NCI-H2227 treated with DMSO at 0.1 percent for 48 hours (cell line): ENCODE measurements around the gene RTN1.
"Not testable (repeated sequence)": the region's sequence is repeated elsewhere in the genome, so short reads cannot be mapped to it uniquely, and the experiment has no call there.

Experiments used
- DNase-seq: peaks from one replicate; lab custom pipeline; 2025; lab: John Stamatoyannopoulos, UW

RTN1 gene

DNA sequence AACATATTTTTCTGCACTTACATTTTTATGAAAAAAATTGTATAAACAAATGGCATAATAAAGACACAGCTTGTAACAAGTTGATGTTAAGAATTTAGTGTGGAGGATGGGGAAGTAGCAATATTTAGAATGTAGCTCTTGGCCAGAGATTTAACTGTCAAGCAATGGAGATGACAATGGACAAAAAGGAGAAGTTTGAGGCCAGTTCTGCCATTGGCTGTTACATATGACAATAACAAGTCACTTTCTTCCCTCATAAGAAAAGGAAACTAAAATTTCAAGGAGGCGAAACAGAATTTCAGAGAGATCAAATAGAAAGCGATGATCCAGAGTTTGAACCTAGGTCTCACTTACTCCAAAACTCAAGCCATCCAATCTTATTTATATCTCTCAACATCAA is 171.1 kb downstream of the RTN1 start:
- DNase-seq: no peak

DNA sequence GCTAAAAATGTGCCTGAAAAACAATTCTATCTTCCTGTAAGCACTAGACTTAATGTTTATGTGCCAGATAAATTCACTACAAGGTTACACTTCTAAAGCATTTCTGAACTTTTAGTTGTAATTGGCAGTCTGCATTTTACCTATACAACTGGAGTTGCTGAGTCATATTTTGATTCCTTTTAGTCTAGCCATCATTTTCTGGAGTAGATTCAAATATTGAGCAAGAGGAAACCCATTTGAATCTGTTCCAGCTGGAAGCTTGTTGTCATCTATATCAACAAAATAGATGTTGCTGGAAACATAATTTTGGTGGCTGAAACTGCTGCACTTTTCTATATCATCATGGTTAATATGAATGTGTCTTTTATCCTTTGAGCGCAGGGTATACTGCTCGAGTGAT is 171.8 kb downstream of the RTN1 start:
- DNase-seq: no peak

GRCh38 chr14:59695198-59695597 is 175.4 kb downstream of the RTN1 start:
- DNase-seq: no peak

GRCh38 chr14:59691266-59691665 is 179.3 kb downstream of the RTN1 start:
- DNase-seq: no peak

- no peak for DNase-seq
Observed at GRCh38 chr14:59690426-59690825, 180.2 kb downstream of the RTN1 start.

- peak; percentile 17 for DNase-seq
Observed at GRCh38 chr14:59688224-59689170, 182.1 kb downstream of the RTN1 start.

DNA sequence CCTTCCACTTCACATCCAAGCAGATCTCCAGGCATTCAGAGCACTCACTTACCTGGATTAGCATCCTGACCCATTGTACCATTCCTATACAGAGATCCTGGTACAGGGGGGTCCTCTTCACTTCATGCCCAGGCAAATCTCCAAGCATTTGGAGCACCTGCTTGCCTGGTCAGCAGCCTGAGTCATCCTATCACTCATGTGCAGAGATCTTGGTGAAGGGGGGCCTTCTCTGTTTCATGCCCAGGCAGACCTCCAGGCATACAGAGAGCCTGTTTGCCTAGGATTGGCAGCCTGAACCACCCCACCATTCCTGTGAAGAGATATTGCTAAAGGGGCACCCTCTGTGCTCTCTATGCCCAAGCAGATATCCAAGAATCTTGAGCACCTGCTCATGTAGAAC is 182.9 kb downstream of the RTN1 start:
- no peak for DNase-seq

DNA sequence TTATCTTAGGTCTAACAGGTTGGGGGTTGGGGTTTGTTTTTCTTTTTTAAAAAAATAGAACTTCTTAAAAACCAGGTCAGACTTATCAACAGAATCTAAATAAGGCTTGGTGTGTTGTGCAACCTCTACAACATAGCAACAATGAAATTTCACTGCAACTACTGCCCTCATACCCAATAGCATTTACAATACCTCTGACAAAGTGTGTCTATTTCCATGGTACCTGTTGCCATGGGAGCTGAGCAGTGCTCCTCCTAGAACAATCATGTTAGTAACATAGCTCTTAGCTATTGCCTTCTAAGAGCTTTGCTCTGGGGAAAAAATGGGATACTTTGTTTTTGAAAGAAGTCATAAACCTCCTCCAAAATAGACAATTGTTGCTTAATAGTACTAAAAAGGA is 190.7 kb downstream of the RTN1 start:
- DNase-seq: peak; percentile 16

GRCh38 chr14:59678352-59678751 is 192.2 kb downstream of the RTN1 start:
- DNase-seq: no peak

DNA sequence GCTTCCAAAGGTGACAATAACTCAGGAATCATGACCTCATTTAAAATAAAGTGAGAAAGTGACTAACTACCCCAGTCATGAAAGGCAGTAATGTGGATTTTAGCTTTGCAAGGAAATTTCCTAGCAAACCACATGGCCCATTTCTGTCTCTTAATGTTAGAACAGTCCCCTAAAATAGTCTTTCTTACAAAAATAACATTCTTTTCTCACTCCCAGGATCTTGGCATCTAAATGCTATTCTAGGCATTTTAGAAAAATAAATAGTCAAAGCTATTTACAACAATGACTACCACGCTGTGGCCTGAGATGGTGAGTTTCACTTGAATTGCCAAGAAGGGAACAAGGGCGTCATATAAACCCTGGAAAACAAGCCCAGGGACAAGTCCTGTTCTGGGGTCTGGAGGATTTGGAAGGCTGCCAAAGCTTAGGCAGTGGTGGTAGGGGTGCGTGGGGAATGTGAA is 192.8 kb downstream of the RTN1 start:
- DNase-seq: no peak

DNA sequence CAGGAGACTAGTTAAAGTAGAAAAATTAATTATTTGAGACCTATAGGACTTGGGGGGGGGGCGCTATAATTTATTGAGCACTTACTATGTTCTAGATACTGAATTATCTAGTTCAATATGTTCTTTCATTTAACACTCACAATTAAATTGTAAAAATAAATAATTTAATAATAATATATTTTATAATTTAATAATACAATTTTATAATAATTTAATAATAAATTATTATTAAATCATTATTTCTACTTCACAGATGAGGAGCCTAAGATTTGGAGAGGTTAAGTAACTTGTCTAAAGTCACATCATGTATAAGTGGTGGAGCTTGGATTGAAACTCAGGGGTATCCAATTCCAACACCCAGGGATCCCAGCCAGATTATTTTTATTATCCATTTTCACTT is 195.2 kb downstream of the RTN1 start:
- DNase-seq: no peak

DNA sequence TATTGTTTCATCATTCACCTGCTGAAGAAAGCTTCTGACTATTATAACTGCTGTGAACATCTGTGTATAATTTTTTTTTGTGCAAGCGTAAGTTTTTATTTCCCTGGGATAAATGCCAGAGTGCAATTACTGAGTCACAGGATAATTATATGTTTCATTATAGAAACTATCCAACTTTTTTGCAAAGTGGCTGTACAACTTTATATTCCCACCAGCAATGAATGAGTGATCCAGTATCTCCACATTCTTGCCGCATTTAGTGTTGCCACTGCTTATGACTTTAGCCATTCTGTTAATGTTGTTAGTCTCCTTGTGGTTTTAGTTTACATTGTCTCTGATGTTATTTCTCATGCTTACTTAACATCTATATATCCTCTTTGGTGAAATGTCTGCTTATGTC is 205.8 kb downstream of the RTN1 start:
- DNase-seq: peak; percentile 2

DNA sequence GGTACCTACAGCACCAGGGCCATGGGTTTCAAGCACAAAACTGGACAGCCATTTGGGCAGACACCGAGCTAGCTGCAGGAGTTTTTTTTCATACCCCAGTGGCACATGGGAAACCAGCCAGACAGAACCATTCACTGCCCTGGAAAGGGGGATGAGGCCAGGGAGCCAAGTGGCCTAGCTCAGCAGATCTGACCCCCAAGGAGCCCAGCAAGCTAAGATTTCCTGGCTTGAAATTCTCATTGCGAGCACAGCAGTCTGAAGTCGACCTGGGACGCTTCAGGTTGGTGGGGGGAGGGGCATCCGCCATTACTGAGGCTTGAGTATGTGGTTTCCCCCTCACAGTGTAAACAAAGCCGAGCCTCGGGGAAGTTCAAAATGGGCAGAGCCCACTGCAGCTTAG is 212.8 kb downstream of the RTN1 start:
- no peak for DNase-seq

GRCh38 chr14:59656473-59656872 is 214.1 kb downstream of the RTN1 start:
- no peak for DNase-seq

DNA sequence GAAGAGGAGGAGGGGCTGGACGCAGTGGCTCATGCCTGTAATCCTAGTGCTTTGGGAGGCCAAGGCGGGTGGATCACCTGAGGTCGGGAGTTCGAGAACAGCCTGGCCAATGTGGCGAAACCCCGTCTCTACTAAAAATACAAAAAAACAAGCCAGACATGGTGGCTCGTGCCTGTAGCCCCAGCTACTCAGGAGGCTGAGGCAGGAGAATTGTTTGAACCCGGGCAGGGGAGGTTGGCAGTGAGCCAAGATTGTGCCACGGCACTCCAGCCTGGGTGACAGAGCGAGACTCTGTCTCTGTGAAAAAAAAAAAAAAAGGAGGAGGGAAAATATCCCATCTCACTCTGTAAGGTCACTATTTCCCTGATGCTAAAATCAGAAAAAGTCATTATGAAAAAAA is 216.4 kb downstream of the RTN1 start:
- DNase-seq: not testable (repeated sequence)

DNA sequence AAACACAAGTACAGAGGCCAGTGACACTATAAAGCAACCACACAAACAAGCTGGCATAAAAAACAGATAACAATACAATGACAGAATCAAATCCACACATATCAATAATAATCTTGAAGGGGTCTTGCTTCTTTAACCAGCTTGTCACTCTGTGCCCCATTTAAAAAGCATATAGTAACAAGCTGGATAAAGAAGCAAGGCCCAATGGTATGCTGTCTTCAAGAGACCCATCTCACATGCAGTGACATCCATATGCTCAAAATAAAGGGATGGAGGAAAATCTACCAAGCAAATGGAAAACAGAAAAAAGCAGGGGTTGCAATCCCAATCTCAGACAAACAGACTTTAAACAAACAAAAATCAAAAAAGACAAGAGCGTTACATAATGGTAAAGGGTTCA is 223.7 kb downstream of the RTN1 start:
- not testable (repeated sequence) for DNase-seq

- no peak for DNase-seq
Observed at GRCh38 chr14:59638885-59639284, 231.7 kb downstream of the RTN1 start.

DNA sequence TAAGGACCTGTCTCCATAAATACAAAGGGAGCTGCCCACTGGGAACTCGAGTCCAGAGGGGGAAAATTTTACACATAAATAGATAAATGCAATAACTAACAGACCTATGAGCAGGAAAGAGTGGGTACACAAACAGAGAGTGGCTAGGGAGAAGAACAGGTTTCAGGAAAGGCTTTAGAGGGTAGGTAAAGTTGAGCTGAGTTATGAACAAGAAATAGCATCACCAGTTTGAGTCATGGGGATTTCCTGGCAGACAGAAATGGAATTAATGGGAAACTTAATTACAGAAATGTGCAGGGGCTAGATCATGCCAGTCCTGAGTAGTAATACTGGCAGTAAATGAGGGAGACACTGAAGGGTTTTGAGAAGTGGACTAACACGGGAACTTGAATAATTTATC is 236.0 kb downstream of the RTN1 start:
- no peak for DNase-seq

DNA sequence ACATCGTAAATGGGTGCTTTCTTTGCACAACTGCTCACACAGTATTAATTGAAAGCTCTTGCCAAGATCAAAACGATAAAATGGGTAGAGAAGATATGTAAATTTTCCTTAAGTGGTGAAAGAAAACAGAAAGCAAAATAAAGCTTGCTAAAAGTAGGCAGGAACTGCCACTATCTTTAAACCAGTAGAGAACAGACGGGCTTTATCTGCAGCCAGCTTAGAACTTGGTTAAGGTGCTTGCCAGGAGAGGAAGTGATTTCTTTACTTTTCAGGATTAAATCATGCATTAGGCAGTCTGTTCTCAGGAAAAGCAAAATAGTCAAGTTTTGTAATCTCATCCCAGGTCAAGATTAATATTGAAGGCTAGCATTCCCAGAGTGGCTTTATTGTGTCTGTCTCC is 237.1 kb downstream of the RTN1 start:
- no peak for DNase-seq

- peak; percentile 44 for DNase-seq
Observed at GRCh38 chr14:59632381-59632780, 238.2 kb downstream of the RTN1 start.

DNA sequence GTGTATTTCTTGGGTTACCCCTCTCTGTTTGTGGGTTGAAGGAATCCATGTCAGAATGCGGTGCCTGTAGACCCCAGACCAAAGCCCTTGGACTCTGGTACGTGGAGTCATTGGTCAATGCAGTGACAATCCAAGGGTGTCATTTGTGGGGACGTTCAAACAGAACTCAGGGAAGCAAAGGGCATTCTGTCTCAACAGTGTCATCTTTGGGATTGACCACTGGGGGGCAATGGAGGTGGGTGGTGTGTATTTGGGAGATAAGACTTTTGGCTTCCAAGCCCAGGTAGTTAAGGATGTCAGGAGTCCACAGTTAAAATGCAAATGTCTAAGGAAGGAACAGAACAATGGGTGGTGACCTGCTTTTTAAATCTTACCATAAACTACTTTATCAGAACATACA is 239.3 kb downstream of the RTN1 start:
- peak; percentile 21 for DNase-seq

DNA sequence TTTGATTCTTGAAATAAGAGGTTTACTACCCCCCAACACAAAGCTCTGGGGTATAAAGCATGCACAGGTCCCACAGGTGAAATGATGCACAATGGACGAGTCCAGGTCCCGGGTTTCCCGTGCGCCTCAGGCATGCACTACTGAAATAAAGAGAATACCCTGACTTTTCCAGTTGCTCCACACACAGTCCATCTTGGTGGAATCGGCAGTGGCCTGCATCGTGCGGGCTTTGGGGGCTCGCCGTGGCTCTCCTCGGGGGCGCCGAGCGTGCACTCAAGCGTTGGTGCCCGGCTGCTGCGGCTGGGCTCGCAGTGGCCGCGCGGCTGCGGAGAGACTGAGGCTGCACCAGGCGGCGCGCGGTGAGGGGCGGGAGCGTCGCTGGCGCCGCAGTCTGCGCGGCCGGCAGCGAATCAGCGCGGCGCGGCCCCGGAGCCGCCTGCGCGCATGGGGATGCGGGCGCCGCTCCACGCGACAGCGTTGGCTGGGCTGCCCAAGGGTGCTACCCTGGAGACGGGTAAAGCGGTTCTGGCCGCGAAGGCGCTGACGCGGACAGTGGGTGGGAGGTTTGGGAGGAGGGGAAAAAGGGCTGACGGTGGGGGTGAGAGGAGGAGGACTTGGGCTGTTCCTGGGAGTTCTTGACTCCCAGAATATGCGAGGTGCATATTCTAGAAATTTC is 240.2 kb downstream of the RTN1 start:
- DNase-seq: peak; percentile 57
